HG03565 (cell line): ENCODE data around the gene RAX.
"Not testable (repeated sequence)": the region's sequence is repeated elsewhere in the genome, so short reads cannot be mapped to it uniquely, and the experiment has no call there.

Experiments used
- ATAC-seq: cut with Tn5 transposase; IDR thresholded peaks from one replicate; pipeline ENCODE4 v1.9.1; 2021; ENCODE audit warnings: mild to moderate bottlenecking, moderate library complexity; ENCODE audit not compliant: unreplicated experiment

The RAX gene

GRCh38 chr18:59273759-59274532 is 692 bp upstream of the RAX start:
- no peak for ATAC-seq

DNA sequence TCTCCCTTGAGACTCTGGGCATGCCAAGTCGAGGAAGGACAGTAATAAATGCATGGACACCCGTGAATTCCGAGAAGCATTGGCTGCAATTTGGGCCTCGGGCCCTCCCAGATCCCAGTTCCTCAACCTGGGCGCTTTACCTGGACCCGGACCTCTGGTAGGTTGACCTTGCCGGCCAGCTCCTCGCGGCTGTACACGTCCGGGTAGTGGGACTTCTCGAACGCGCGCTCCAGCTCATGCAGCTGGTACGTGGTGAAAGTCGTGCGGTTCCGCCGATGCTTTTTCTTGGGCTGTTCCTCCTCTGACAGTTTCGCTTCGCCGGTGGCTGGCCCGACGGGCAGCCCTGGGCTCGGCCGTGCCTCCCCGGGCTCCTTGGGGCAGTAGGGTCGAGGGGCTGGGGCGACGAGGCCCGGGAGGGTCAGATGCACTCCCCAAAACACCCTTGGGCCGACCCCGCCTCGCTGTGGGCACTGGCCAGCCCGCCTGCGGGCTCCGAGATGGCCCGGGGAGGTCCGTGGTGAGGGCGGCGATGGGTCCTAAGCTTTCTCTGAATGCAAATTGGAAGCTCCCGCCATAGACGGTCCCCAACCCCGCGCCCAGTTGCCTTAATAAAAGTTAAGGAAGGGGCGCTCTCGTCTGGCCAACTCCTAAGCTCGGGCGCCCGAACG is 899 bp downstream of the RAX start:
- no peak for ATAC-seq

- no peak for ATAC-seq
Measured at GRCh38 chr18:59271606-59272220, 1.5 kb downstream of the RAX start.

- ATAC-seq: no peak
Measured at GRCh38 chr18:59270689-59271257, 2.5 kb downstream of the RAX start.

DNA sequence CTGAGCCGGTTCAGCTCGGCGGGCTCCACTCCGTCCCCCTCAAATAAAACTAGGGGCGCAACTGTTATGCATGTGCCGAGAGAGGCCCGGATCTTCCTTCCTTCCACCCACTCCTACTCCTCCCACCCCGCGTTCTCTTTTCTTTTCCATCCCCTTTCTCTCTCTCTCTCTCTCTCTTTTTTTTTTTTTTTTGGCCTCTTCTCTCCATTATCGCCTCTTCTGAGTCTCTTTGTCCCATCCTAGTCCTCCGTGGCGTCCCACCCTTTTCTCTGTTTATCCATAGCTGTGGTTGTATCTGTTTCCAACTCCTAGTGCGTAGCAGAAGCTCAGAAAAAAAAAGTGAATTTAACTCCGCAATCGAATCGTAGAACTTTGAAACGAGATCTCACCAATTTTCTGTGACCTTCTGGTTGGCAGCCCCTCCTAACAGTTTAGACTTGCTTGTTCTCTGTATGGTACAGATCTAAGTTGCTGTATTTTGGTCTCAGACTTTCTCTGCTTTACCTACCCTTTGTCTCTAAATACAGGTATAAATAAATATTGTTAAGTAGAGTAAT is 3.6 kb downstream of the RAX start:
- no peak for ATAC-seq

- no peak for ATAC-seq
Measured at GRCh38 chr18:59268721-59269562, 4.3 kb downstream of the RAX start.

GRCh38 chr18:59268127-59268720 is 5.0 kb downstream of the RAX start:
- ATAC-seq: no peak

- ATAC-seq: no peak
Measured at GRCh38 chr18:59267503-59268126, 5.6 kb downstream of the RAX start.

DNA sequence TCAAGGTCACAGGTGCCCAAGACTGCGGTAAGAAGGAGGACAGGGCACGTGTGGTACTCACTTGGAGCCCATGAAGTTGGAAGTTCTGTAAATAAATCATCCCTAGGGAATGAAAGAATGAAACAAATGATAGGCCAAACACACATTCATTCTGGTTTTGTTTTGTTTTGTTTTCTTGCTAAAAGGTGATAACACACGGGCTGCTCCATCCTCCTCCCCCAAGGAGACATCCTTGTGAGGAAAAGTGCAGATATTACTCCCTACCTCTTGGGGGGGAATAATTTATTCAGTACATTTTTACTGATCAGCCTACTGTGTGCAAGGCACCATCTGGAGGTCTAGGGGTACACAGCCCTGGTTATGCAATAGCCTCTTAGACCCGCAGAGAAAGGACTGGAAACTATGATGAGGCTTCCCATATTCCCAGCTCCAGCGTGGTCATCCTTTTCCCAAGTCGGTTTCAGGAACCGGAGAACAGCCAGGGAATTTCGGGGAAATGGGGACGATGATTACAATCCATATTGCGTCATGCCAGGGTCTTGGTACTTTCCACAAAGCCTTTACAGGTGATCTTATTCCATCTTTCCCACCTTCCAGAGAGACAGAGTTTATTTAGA is 6.3 kb downstream of the RAX start:
- ATAC-seq: no peak

DNA sequence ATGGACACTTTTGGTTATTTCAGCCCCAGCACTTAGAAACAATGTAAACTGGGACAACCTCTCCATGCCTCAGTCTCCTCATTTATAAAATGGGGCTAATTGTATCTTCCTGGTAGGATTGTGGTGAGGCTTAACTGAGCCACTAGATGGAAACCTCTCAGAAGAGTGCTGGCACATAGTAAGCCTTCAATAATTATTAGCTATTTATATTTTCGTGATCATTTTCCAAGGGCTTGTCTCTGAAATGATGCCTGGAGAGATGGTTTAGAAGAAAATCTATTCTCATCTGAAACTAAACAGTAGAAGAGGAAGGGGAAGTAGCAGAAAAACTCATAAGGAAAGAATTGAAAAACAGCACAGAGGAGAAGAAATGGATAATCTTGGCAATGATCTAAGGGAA is 6.8 kb downstream of the RAX start:
- no peak for ATAC-seq

- ATAC-seq: no peak
Measured at GRCh38 chr18:59265974-59266369, 7.3 kb downstream of the RAX start.

- ATAC-seq: no peak
Measured at GRCh38 chr18:59265246-59265973, 7.8 kb downstream of the RAX start.

DNA sequence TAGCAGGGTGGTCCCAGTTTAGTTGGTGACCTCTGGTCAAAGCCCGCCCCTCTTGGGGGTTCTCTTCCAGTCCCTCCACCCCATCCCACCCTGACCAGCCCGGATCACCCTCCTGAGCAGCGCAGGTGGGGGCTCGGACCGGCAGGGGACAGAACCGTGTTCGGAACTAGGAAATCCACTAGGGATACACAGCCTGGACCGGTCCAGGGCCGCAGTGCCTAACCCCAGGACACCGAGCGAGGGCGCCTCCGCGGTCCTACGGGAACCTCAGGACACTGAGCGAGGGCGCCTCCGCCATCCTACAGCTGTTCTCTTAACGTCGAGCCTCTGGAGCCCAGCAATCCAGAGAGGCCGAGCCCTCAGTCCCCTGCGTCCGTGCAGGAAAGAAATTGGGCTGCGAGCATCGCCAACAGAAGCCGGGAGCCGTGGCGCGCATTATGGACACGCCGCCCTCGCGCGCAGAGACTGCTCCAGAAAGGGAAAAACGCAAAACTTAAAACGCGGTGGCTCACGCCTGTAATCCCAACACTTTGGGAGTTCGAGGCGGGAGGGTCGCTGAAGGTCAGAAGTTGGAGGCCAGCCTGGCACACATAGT is 8.5 kb downstream of the RAX start:
- ATAC-seq: no peak

DNA sequence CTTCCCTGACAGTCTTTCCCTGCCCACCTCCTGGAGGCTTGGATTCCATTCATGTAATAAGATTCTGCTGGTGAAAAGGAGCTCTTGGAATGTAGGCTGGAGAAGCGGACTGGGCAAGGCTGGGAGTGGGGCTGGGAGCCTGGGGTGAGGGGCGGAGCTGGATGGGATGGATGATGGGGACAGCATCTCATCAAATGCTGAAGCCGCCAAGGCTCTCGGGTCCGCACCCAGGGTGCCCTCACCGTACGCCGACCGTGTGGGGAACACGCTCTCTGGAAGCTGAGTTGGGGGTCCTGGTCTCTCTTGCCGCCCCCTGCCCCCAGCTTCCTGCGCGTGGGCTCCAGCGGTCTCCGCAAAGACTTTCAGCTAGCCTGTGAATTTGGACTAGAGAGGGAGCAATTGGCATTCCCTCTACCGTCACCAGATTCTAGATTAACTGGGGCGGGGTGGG is 9.1 kb downstream of the RAX start:
- ATAC-seq: no peak

DNA sequence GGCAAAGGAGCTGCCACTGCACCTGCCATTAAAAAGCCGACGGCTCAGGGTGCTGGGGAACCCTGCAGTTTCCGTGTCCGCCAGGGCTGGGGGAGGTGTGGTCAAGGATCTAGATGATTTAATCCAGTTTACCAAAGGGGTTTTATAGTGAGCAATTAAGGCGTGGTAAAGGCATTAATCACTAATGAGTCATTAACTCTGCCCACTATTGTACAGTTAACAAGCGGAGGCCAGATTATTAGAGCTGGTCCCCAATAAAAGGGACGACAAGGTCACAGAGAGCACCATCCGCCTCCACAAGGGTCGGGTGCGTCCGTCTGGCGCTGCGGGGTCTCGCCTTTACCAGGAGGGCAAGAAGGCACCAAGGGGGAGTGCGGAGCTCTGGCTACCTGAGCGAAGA is 9.6 kb downstream of the RAX start:
- ATAC-seq: no peak

GRCh38 chr18:59262243-59262642 is 11.0 kb downstream of the RAX start:
- not testable (repeated sequence) for ATAC-seq

DNA sequence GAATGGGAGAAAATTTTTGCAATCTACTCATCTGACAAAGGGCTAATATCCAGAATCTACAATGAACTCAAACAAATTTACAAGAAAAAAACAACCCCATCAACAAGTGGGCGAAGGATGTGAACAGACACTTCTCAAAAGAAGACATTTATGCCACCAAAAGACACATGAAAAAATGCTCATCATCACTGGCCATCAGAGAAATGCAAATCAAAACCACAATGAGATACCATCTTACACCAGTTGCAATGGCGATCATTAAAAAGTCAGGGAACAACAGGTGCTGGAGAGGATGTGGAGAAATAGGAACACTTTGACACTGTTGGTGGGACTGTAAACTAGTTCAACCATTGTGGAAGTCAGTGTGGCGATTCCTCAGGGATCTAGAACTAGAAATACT is 11.4 kb downstream of the RAX start:
- not testable (repeated sequence) for ATAC-seq

DNA sequence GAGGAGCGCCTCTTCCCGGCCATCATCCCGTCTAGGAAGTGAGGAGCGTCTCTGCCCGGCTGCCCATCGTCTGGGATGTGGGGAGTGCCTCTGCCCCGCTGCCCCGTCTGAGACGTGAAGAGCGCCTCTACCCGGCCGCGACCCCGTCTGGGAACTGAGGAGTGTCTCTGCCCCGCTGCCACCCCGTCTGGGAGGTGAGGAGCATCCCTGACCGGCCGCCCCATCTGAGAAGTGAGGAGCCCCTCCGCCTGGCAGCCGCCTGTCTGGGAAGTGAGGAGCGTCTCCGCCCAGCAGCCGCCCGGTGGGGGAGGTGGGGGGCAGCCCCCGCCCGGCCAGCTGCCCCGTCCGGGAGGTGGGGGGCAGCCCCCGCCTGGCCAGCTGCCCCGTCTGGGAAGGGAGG is 17.8 kb downstream of the RAX start:
- ATAC-seq: not testable (repeated sequence)
